ENCODE results near the gene C2orf69. TPM values are rescaled to one million over a fixed set of nuclear protein-coding genes. Genes with fewer than 3 reads are reported as not detected.

Gene C2orf69
- total RNA-seq, 1 donor from 2014 or later = 8.8 TPM

- Mint-ChIP-seq H3K9me3 (ENCODE audit: unreplicated experiment) (no peaks in the 10 kb centered on the region), H3K27me3 (ENCODE audit: unreplicated experiment) (no peaks in the 10 kb centered on the region), H3K27ac (ENCODE audit: unreplicated experiment) (no peak overlapping the region), H3K4me1 (ENCODE audit: unreplicated experiment) (peaks cover 18% of the 10 kb centered on the region), H3K36me3 (ENCODE audit: unreplicated experiment) (peaks cover 10% of the 10 kb centered on the region), H3K4me3 (ENCODE audit: unreplicated experiment) (no peak overlapping the region)
- TF ChIP-seq, protein P1, sequence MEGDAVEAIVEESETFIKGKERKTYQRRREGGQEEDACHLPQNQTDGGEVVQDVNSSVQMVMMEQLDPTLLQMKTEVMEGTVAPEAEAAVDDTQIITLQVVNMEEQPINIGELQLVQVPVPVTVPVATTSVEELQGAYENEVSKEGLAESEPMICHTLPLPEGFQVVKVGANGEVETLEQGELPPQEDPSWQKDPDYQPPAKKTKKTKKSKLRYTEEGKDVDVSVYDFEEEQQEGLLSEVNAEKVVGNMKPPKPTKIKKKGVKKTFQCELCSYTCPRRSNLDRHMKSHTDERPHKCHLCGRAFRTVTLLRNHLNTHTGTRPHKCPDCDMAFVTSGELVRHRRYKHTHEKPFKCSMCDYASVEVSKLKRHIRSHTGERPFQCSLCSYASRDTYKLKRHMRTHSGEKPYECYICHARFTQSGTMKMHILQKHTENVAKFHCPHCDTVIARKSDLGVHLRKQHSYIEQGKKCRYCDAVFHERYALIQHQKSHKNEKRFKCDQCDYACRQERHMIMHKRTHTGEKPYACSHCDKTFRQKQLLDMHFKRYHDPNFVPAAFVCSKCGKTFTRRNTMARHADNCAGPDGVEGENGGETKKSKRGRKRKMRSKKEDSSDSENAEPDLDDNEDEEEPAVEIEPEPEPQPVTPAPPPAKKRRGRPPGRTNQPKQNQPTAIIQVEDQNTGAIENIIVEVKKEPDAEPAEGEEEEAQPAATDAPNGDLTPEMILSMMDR (IDR thresholded peaks at IDR 0.05) = no peak
- no peak for DNase-seq (ENCODE audit: extremely low spot score, unreplicated experiment)
Observed at GRCh38 chr2:199950396-199950795, 39.3 kb downstream of the C2orf69 start.

DNA sequence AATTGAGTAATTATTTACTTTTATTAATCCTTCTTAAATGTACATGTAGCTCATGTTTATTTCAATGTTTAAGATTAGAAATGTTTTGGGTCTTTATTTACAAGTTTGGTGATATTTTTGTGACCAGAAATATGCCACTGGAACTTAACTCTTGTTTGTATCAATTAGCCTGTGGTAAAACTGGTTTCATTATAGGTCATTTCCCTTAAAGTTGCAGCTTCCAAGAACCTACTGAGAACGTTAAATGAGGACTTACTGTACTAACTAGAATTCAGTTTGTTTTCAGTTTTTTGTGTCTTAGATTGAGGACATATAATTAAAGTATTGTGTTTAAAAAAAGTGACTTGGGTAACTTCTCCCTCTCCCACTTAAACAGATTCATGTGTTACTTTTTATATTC lies 39.9 kb downstream of the C2orf69 start:
- Mint-ChIP-seq H3K4me1 (ENCODE audit: unreplicated experiment) (peaks cover 18% of the 10 kb centered on the region), H3K36me3 (ENCODE audit: unreplicated experiment) (peaks cover 10% of the 10 kb centered on the region), H3K27me3 (ENCODE audit: unreplicated experiment) (no peaks in the 10 kb centered on the region), H3K4me3 (ENCODE audit: unreplicated experiment) (no peak overlapping the region), H3K27ac (ENCODE audit: unreplicated experiment) (no peak overlapping the region), H3K9me3 (ENCODE audit: unreplicated experiment) (no peaks in the 10 kb centered on the region)
- TF ChIP-seq, protein P1 (IDR thresholded peaks at IDR 0.05) = no peak
- no peak for DNase-seq (ENCODE audit: extremely low spot score, unreplicated experiment)

- TF ChIP-seq, protein P1 (IDR thresholded peaks at IDR 0.05) = no peak
- DNase-seq (ENCODE audit: extremely low spot score, unreplicated experiment) = no peak
- Mint-ChIP-seq H3K36me3 (ENCODE audit: unreplicated experiment) (peaks cover 14% of the 10 kb centered on the region), H3K4me3 (ENCODE audit: unreplicated experiment) (peak overlapping the region; percentile 100), H3K9me3 (ENCODE audit: unreplicated experiment) (no peaks in the 10 kb centered on the region), H3K27me3 (ENCODE audit: unreplicated experiment) (no peaks in the 10 kb centered on the region), H3K27ac (ENCODE audit: unreplicated experiment) (peak overlapping the region; percentile 98), H3K4me1 (ENCODE audit: unreplicated experiment) (peaks cover 40% of the 10 kb centered on the region)
Observed at GRCh38 chr2:199955007-199955338, 43.9 kb downstream of the C2orf69 start.

GRCh38 chr2:199955339-199956061 lies 44.4 kb downstream of the C2orf69 start, which contains the start of the genes MAIP1 and TYW5:
Gene MAIP1, plus strand, starts transcription at chr2:199955582. Its CDS starts 217 bp downstream, at chr2:199955799.
Gene TYW5, minus strand, starts transcription at chr2:199955491. Its CDS starts 21 bp downstream, at chr2:199955470.
- H3K27ac Mint-ChIP-seq (ENCODE audit: unreplicated experiment) = peak within 1 kb of the TSS; percentile 98
- H3K27me3 Mint-ChIP-seq (ENCODE audit: unreplicated experiment) = no peaks in the 10 kb centered on the region
- no peaks in the 10 kb centered on the region for H3K9me3 Mint-ChIP-seq (ENCODE audit: unreplicated experiment)
- peaks cover 17% of the 10 kb centered on the region for H3K36me3 Mint-ChIP-seq (ENCODE audit: unreplicated experiment)
- H3K4me1 Mint-ChIP-seq (ENCODE audit: unreplicated experiment) = peaks cover 40% of the 10 kb centered on the region
- H3K4me3 Mint-ChIP-seq (ENCODE audit: unreplicated experiment) = peak within 1 kb of the TSS; percentile 100
- DNase-seq (ENCODE audit: extremely low spot score, unreplicated experiment) = peak; percentile 92
- TF ChIP-seq, protein P1 (IDR thresholded peaks at IDR 0.05) = peak; percentile 33

- TF ChIP-seq, protein P1 (IDR thresholded peaks at IDR 0.05) = no peak
- peak overlapping the region; percentile 98 for H3K27ac Mint-ChIP-seq (ENCODE audit: unreplicated experiment)
- peak overlapping the region; percentile 100 for H3K4me3 Mint-ChIP-seq (ENCODE audit: unreplicated experiment)
- H3K36me3 Mint-ChIP-seq (ENCODE audit: unreplicated experiment) = peaks cover 20% of the 10 kb centered on the region
- no peaks in the 10 kb centered on the region for H3K9me3 Mint-ChIP-seq (ENCODE audit: unreplicated experiment)
- peaks cover 40% of the 10 kb centered on the region for H3K4me1 Mint-ChIP-seq (ENCODE audit: unreplicated experiment)
- no peak for DNase-seq (ENCODE audit: extremely low spot score, unreplicated experiment)
- no peaks in the 10 kb centered on the region for H3K27me3 Mint-ChIP-seq (ENCODE audit: unreplicated experiment)
Observed at GRCh38 chr2:199956062-199956380, 44.9 kb downstream of the C2orf69 start.

All from osteocyte (in vitro differentiated cells).